GM13977 (cell line): ENCODE data around the gene PYURF.

Source experiments
- DNase-seq: peaks from one replicate; pipeline ENCODE4 v3.0.0; 2012; ENCODE audit warnings: low spot score
- CTCF ChIP-seq: IDR thresholded peaks from 2 replicates; pipeline ENCODE4 v1.5.1; 2012; ENCODE audit warnings: mild to moderate bottlenecking, control low read depth; ENCODE audit not compliant: insufficient read depth; ENCODE audit errors: extremely low read depth, missing control alignments
- in situ Hi-C: fragments of 300-500 bp; cut with MboI; formaldehyde crosslinking; loops from one replicate; pipeline ENCODE4 v1.12.0; 2022; ENCODE audit warnings: low sequenced_read_pairs, low pct_unique_long_range_greater_than_20kb, mixed read lengths, inconsistent platforms; ENCODE audit not compliant: unreplicated experiment

The PYURF gene

GRCh38 chr4:88514557-88515511 is 8.7 kb downstream of the PYURF start:
- no peak for DNase-seq
- in situ Hi-C loops = loop anchor here (5.0 to 25.0 kb wide), 3 partner anchors 140 to 478 kb away; partner anchors contain the start of gene HERC6
- TF ChIP-seq CTCF = no peak

GRCh38 chr4:88511236-88511635 is 12.3 kb downstream of the PYURF start:
- TF ChIP-seq CTCF = no peak
- in situ Hi-C loops = loop anchor here (10.0 to 25.0 kb wide), 2 partner anchors 136 to 474 kb away; partner anchors contain the start of gene HERC6
- no peak for DNase-seq

GRCh38 chr4:88503344-88503743 is 20.2 kb downstream of the PYURF start:
- in situ Hi-C loops = loop anchor here (25.0 kb wide), 1 partner anchor 466 kb away; no protein-coding TSS in a partner anchor
- no peak for TF ChIP-seq CTCF
- DNase-seq = no peak

- DNase-seq = no peak
- in situ Hi-C loops = no loop called here
- no peak for TF ChIP-seq CTCF
Observed at GRCh38 chr4:88497859-88498409, 25.6 kb downstream of the PYURF start.

GRCh38 chr4:88489100-88489761 is 34.3 kb downstream of the PYURF start:
- in situ Hi-C loops = no loop called here

More at GRCh38 chr4:88489100-88489761, 34.3 kb downstream of the PYURF start:
- TF ChIP-seq CTCF = no peak
- DNase-seq = no peak
